HUDEP-2 (cell line): ENCODE results near the gene DNAH3.
"Not testable (repeated sequence)": the region's sequence is repeated elsewhere in the genome, so short reads cannot be mapped to it uniquely, and the experiment has no call there.

ENCODE experiments used
- DNase-seq, 76 experiments: peaks; one replicate each; lab custom pipeline; 2025; ENCODE audit not compliant: unreplicated experiment in 76 of 76; lab: John Stamatoyannopoulos, UW

Gene DNAH3, protein sequence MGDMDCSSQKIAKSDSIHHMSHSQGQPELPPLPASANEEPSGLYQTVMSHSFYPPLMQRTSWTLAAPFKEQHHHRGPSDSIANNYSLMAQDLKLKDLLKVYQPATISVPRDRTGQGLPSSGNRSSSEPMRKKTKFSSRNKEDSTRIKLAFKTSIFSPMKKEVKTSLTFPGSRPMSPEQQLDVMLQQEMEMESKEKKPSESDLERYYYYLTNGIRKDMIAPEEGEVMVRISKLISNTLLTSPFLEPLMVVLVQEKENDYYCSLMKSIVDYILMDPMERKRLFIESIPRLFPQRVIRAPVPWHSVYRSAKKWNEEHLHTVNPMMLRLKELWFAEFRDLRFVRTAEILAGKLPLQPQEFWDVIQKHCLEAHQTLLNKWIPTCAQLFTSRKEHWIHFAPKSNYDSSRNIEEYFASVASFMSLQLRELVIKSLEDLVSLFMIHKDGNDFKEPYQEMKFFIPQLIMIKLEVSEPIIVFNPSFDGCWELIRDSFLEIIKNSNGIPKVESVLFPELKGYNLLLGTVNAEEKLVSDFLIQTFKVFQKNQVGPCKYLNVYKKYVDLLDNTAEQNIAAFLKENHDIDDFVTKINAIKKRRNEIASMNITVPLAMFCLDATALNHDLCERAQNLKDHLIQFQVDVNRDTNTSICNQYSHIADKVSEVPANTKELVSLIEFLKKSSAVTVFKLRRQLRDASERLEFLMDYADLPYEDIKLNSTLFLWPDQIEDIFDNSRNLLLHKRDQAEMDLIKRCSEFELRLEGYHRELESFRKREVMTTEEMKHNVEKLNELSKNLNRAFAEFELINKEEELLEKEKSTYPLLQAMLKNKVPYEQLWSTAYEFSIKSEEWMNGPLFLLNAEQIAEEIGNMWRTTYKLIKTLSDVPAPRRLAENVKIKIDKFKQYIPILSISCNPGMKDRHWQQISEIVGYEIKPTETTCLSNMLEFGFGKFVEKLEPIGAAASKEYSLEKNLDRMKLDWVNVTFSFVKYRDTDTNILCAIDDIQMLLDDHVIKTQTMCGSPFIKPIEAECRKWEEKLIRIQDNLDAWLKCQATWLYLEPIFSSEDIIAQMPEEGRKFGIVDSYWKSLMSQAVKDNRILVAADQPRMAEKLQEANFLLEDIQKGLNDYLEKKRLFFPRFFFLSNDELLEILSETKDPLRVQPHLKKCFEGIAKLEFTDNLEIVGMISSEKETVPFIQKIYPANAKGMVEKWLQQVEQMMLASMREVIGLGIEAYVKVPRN (N-terminal part only)

DNA sequence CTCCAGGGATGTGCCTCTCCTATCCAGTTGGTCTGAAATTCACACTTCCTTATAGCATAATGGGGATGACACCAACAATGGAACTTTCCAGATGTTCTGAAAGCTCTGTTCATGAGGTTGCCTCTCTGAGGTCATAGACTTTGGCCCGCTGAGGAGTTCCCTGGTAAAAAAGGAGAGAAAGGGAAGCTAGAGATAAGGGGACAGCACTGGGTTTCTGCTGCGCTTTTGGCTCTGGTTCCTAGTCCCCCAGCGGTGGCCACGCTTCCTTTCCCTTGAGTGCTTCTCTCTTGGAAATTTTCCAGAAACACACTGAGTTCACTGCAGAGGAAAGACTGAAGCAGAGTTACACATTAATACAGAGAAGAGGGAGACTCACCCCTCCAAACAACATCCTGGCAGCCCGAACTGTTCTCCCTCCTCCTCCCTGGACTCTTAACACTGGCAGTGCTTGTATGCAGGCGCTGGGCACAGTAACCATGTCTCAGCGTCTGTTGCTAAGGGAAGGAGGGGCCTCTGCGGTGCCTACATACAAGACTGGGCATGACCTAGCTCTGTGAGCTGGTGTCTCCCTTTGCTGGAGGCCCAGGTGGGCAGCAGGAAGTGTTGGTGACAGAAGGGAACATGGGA, at the start of gene DNAH3:
Gene DNAH3 (minus strand): TSS at position 472 of the 627 bp plus-strand sequence. CDS start 527 bp downstream, outside the sequence.
- peak in 8 of 76 experiments; percentile 3 to 30 (median 15) for DNase-seq

DNA sequence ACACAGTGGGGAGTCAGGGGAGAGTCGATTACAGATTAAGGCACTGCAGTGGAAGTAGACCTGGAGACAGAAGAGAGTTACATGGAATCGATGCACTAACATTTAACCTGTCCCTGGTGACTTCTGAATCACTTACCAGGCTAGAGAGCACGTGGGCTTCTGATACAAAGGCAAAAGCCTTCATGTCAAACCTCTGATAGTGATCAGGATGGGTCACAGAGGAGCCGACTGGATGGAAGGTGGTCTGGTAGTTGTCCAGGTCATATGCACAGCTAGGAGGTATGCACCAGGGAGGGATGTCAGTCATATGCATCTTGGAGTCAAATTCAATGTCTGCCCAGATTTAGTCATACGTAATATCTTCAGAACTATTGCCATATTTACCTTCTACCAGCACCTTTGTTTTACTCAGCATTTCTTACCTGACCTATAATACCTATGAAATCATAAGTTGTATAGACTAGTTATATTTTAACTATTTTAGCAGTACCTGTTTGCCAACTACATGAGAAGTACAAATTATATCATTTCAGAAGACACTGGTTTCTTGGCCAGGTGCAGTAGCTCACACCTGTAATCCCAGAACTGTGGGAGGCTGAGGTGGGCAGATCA, 49.1 kb upstream of the DNAH3 start:
- DNase-seq, result no peak

DNA sequence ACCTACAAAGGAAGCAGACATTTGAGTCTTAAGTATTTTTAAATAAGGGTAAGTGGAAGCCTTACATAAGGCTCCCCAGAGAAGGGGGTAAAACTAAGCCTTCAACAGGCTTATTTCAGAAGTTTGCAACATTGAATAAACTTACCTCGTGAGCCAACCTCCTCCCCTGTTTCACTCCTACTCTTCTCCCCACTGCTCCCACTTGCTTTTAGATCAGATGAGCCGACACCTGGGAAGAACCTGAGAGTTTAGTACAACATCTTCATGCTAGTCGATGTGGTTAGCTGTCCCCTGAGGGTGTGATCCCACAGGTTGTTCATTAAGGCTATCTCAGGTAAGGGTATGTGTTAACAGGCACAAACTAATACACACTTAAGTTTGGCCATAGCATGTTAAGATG, 47.0 kb upstream of the DNAH3 start:
- no peak for DNase-seq

DNA sequence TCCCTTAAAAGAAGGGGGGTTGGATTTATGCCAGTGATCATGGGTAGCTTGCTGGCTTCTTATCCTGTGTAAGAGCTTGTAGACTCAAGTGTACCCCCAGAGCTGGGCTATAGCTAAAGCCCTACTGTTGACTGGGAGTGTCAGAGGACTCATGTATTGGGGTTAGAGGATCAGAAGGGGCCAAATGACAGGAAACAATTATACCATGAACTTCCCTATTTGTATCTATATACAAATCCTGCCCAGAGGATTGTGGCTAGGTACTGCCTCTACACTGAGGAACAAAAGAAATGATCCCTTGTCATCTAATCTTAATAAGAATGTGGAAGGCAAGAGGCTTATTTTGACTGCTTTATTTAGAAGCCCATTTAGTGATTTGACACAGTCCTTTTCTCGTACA, 46.5 kb upstream of the DNAH3 start:
- DNase-seq, result no peak

DNA sequence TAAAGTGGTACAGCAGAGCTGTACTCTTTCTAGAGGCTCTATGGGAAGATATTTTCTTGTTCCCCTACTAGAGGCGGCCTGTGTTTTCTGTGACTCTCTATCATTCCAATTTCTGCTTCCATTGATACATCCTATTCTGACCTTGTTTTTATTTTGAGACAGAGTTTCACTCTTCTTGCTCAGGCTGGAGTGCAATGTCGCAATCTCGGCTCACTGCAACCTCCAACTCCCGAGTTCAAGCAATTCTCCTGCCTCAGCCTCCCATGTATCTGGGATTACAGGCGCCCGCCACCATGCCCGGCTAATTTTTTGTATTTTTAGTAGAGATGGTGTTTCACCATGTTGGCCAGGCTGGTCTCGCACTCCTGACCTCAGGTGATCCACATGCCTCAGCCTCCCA, 44.7 kb upstream of the DNAH3 start:
- DNase-seq, result not testable (repeated sequence)

DNA sequence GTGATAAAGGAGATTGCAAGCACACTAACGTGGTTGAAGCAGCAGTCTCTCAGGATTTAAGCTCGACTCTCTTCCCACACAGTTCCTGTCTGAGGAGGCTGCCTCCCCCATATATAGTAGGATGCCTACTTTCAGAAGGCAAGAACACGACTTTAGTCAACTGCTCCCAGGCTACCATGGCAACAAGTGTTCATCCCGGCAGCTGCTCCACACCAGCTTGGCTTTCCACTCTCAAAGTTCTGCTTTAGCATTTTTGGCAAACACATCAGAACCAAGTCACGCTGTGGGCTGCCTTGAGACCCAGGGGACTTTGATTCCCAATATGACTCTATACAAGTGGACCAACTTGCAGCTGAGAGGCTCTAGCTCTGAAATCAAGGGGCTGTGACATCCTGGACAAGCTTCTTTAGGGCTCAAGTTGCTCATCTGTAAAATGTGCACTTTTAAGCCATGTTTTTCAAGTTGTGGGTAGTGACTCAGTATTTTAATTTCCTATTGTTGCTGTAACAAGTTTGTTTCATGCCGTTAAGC, 44.2 kb upstream of the DNAH3 start:
- DNase-seq, result no peak

DNA sequence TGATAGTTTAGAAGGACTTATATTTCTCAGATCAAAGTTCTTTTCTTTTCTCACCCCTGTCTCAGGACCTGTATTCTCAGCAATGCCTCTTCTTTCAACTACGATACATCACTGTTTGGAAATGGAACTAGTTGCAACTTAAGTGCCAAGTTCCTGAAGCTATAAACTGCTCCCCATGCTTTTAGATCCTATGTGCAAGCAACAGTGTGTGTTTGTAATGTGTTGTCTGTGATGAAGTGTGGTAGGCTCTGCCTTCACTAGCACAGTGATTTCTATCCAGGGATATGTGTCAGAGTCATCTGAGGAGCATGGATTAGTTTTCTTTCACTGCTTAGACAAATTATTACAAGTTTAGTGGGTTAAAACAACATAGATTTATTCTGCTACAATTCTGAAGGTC, 42.3 kb upstream of the DNAH3 start:
- DNase-seq, result no peak

DNA sequence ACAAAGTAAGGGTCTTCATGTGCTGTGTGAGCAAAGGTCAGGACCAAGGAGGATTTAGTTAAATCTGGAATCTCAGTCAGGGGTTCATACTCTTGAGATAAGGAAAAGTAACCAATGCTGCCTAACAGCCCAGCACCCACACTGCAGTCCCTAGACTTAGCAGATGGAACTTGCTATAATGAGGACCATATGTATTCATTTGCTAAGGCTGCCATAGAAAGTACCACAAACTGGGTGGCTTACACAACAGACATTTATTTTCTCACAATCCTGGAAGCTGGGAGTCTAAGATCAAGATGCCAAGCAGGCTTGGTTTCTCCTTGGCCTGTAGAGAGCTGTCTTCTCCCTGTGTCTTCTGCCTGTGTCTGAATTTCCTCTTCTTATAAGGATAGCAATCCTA, 40.0 kb upstream of the DNAH3 start:
- no peak for DNase-seq

DNA sequence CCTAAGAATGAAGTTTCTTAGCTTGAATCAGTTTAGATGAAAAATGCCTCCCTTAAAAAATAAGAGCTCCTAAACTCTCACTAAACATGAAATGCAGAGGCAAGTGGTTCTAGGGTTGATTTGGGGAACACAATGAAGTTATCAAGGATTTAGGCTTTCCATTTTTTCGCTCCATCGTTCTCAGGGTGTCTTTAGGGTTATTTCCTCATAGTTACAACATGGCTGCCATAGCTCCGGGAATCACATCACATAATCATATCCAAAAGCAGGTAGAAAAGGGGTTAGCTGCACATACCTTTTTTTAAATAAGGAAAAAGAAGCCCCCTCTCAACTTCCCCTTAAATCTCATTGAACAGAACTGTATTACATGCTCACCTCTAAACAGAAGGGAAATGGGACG, 39.4 kb upstream of the DNAH3 start:
- DNase-seq, result no peak

DNA sequence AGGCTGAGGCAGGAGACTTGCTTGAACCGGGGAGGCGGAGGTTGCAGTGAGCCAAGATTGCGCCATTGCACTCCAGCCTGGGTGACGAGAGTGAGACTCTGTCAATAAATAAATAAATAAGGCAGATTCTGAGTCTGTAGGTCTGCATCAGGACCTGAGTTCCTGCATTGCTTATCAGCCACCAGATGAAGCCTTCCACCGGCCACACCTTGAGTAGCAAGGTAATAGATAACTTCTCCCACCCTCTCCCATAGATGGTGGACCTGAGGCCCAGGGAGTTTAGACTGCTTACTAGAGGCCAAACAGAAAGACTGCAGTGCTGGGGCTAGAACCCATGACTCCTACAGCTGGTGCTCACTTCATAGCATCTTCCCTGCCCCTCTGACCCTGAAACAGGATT, 38.7 kb upstream of the DNAH3 start:
- no peak for DNase-seq

DNA sequence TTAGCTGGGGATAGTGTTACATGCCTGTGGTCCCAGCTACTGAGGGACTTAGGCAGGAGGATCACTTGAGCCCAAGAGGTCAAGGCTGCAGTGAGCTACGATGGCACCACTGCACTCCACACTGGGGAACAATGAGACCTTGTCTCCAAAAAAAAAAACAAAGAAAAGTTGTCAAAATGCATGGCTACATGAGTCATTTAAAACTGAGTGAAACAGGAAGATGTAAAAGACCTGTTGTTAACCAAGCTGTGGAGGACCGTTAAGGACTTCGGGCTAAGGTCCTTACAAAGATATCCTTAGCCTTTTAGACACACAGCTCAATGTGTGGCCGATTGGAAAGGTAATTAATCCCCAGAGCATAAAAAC, 35.7 kb upstream of the DNAH3 start:
- DNase-seq, result no peak

DNA sequence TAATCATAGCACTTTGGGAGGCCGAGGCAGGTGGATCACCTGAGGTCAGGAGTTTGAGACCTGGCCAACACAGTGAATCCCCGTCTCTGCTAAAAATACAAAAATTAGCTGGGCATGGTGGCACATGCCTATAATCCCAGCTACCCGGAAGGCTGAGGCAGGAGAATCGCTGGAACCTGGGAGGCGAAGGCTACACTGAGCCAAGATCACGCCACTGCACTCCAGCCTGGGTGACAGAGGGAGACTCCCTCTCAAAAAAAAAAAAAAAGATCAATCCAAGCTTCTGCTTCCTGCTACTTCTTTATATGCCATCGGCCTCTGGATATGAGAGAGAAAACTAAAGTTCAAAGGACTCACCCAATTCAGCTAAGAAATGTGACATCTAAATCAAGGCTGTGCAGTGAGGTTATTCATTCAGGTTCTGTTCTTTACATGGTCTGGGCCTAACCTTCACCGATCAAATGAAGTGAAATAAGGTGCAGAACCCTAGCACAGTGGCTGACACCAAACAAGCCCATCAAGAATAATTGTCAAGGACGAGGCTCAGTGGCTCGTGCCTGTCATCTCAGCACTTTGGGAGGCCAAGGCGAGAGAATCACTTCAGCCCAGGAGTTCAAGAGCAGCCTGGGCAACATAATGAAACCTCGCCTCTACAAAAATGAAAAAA, 35.1 kb upstream of the DNAH3 start:
- DNase-seq, result no peak

DNA sequence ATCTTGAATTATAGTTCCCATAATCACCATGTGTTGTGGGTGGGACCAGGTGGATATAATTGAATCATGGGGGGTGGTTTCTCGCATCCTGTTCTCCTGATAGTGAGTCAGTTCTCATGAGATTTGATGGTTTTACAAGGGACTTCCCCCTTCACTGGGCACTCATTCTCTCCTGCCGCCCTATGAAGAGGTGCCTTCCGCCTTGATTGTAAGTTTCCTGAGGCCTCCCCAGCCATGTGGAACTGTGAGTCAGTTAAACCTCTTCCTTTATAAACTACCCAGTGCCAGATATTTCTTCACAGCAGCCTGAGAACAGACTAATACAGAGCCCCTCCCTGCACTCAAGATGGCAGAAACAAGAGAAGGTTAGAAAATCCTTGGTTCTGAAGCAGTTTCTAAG, 34.2 kb upstream of the DNAH3 start:
- DNase-seq, result no peak

DNA sequence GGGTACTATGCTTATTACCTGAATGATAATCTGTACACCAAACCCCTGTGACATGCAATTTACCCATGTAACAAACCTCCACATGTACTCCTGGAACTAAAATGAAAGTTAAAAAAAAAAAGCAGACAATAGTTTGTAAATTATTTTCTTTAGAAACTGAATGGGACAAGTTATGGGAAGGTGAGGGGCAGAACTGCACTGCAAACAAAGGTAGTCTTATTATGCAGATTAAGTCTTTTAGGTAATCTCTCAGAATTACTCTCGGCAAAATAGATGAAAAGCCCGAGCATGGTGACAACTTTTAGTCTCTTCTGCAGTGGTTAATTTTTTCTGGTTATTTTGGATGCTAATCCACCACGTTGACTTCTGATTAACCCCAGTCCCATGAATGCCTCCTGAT, 33.3 kb upstream of the DNAH3 start:
- DNase-seq, result no peak

DNA sequence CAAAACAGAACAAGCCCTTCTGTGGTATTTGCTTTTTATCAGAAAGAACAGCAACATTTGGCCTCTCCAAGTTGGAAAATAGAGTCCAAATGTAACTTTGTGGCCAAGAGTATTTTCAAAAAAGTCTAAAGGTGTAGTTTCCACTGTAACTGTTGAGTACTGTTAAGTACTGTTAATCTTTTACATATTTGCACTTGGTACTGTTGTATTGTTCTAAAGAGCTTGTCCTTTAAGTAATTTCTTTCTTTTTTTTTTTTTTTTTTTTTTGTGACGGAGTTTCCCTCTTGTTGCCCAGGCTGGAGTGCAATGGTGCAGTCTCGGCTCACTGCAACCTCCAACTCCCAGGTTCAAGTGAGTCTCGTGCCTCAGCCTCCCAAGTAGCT, 29.3 kb upstream of the DNAH3 start:
- no peak for DNase-seq

DNA sequence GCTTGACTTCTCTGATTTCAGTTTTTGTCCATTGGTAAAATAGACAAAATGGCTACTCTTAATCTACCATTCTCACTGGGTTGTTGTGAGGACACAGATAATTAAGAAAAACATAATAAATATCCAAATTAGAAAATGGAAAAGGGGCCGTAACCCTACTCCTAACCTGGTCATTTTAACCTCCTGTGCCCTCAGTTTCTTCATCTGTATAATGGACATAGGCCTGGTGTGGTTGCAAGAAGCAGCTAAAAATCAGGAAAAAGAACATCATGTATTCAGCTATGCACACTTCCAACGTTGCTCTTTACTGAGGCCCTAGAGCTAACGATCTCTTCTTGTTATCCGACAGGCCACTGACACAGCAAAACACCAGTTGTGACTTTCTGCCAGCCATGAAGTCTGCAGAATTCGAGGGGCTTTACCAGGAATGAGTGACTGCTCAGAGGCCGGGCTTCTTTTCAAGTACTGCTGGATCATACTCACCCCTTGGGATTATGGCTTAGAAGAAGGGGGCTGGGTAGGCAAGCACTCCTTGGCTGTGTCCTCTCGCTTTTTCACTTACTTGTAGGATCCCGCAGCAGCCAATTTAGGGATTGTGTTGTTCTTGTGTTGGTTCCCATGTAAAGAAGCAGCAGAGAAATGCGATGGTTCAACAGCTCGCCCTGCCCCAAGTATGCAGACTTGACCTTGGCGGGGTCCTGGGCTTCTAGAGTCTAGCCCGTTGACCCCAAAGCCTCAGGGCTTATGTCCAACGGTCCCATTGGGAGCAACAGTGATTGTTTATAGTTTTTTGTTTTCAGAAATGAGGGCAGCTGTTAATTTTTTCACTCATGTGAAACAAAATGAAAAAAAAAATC, 28.7 kb upstream of the DNAH3 start:
- DNase-seq, result no peak

DNA sequence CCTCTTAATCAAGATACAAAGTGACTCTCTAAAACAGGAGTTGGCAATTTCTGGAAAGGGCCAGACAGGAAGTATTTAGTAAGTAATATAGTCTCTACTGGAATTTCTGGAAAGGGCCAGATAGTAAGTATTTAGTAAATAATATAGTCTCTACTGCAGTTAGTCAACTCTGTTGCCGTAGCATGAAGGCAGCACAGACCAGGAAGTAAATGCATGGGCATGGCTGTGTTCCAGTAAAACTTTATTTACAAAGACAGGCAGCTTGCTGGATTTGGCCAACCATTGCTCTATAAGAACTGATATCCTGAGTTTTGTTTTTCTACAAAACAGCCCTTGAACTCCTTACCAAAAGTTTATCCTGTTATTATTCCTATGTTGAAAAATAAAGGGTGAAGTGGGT, 24.8 kb upstream of the DNAH3 start:
- no peak for DNase-seq

DNA sequence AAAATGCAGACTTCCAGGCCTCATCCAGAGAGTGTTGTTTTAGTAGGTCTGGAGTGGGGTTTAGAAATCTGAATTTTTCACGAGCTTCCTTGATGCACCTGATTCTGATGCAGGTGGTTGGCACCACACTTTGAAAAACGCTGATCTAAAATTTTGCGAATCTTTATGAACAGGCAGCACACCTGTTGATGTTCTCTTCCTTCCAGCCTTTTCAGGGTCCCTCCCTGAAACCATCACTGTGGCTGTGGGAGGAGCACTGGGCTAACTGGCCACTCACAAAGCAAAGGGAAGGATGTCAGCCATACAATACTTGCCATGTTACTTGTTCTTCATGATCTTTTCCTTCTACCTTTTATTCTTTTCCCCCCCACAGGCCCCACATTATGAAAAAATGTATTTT, 22.0 kb upstream of the DNAH3 start:
- DNase-seq, result no peak

DNA sequence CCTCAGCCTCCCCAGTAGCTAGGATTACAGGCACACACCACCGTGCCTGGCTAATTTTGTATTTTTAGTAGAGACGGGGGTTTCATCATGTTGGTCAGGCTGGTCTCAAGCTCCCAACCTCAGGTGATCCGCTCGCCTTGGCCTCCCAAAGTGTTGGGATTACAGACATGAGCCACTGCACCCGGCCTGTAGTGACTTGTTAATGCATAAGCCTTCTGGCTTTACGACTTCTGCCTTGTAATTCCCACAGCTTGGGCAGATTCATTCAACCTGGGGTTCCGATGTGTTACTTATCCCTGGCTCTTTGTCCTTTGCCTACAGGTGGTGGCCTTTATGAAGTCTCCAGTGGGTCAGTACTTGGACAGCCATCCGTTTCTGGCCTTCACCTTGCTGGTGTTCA, 19.5 kb upstream of the DNAH3 start:
- DNase-seq, result not testable (repeated sequence)
